HG02571 (cell line): Measurements from ENCODE around the gene HGD.
A peak's percentile ranks its signal among the peaks of the same experiment; 100 is the strongest.
"Not testable (repeated sequence)": the region's sequence is repeated elsewhere in the genome, so short reads cannot be mapped to it uniquely, and the experiment has no call there.

Experiments used
- ATAC-seq: cut with Tn5 transposase; IDR thresholded peaks from one replicate; pipeline ENCODE4 v1.9.1; 2021; ENCODE audit warnings: mild to moderate bottlenecking, moderate library complexity; ENCODE audit not compliant: unreplicated experiment

Gene HGD, protein sequence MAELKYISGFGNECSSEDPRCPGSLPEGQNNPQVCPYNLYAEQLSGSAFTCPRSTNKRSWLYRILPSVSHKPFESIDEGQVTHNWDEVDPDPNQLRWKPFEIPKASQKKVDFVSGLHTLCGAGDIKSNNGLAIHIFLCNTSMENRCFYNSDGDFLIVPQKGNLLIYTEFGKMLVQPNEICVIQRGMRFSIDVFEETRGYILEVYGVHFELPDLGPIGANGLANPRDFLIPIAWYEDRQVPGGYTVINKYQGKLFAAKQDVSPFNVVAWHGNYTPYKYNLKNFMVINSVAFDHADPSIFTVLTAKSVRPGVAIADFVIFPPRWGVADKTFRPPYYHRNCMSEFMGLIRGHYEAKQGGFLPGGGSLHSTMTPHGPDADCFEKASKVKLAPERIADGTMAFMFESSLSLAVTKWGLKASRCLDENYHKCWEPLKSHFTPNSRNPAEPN

DNA sequence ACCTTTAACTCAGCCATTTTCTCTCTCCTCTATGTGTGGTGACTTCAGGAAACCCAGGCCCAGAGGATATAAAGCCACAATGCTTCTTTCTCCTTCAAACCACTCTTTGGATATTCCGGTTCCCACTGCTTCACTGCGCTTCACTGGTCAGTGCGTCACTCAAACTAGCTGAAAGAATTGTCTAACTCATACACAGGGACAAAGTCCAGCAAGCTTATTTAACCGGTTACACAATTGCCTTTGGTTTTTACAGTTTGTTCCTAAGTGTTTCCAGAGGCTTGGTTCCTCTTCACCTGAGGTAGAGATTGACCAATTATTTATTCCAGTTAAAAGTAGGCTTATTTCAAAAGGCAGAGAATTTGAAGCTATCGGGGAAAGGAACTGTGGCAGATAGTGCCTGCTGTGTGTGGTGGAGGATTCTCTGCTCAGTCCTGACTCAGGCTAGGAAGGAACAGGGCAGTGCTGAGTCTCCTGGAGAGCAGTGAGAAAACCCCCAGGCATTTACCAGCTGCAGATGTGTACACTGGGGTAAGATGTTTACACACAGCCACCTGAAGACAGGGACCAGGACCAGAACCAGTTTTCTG is at the start of gene HGD:
Gene HGD, minus strand, starts transcription at position 145 of the 587 bp plus-strand sequence. Its CDS starts 128 bp downstream, at position 17.
- no peak for ATAC-seq

- no peak for ATAC-seq
Observed at GRCh38 chr3:120730576-120731542, 48.8 kb upstream of the HGD start.

DNA sequence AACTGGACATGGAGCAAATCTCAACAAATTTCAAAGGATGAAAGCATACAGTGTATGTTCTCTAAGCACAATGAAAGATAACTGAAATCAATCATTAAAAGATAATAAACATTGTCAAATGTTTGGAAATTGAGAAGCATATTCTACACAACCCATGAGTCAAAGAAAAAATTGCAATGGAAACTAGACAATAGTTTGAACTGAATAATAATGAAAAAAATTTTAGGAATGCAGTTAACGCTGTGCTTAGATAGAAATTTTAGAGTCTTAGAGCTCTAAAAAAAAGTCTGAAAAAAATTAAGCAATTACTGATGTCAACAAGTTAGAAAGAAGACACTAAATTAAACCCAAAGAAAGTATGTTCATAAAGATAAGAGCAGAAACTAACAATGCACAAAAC is 44.8 kb upstream of the HGD start:
- ATAC-seq: no peak

DNA sequence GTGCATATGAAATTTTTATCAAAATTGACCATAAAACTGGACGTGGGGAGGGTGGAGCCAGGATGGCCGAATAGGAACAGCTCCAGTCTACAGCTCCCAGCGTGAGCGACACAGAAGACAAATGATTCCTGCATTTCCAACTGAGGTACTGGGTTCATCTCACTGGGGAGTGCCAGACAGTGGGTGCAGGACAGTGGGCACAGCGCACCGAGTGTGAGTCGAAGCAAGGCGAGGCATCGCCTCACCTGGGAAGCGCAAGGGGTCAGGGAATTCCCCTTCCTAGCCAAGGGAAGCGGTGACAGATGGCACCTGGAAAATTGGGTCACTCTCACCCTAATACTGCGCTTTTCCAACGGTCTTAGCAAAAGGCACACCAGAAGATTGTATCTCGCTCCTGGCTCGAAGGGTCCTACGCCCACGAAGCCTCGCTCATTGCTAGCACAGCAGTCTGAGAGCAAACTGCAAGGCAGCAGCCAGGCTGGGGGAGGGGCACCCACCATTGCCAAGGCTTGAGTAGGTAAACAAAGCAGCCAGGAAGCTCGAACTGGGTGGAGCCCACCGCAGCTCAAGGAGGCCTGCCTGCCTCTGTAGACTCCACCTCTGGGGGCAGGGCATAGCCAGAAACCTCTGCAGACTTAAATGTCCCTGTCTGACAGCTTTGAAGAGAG is 37.3 kb upstream of the HGD start:
- ATAC-seq: not testable (repeated sequence)

DNA sequence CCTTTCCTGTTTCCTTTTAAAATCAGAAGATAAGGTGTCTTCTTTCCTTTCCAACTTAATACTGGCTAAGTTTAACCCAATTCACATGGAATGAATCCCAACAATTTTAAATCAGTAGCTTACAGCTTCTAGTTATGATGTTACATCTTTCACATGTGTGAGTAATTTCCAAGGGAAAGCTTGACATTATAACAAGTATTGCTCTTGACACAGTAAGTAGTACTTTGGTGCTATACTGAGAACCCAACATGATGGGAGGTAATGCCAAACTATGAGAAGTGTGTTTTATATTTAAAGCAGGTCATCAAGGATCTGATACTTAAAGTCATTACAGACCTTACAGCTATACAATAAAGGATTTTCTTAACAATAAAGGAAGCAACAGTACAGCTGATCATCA is 31.2 kb upstream of the HGD start:
- ATAC-seq: no peak

DNA sequence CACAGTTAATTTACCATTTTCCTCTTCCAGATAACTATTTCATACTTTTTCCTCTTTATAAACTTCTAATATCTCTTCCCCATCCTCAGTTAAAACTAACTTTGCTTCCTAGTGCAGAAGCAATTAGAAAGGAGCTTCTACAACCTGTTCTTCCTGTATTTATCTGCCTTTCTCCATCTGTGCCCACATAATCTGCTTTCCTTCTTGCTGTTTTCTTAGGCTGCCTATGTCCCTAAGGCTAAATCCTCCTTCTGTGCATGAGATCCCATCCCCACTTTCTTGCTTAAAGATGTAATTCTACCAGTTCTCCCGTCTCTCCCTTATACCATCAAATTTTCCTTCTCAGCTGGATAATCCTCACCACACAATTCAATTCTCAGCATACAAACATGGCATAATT is 28.3 kb upstream of the HGD start:
- ATAC-seq: no peak

DNA sequence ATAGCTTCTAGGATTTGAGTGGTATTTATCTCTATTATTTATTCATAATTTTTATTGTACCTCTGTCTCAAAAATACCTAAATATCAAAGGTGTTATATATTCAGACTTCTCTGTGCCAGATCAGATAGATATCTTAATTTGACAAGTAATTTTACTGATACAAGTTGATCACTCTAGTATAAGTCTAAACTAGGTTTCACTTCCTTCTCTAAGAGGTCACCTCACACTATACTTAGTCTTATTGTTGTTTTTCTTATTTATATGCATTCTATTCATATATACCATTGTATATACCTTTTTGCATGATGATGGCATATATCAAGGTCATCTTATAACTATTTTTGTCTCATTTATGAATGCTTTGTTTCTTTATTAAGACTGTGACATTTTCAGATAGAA is 26.4 kb upstream of the HGD start:
- ATAC-seq: no peak

GRCh38 chr3:120706950-120707349 is 24.9 kb upstream of the HGD start:
- ATAC-seq: no peak

- ATAC-seq: no peak
Observed at GRCh38 chr3:120705884-120706582, 24.0 kb upstream of the HGD start.

DNA sequence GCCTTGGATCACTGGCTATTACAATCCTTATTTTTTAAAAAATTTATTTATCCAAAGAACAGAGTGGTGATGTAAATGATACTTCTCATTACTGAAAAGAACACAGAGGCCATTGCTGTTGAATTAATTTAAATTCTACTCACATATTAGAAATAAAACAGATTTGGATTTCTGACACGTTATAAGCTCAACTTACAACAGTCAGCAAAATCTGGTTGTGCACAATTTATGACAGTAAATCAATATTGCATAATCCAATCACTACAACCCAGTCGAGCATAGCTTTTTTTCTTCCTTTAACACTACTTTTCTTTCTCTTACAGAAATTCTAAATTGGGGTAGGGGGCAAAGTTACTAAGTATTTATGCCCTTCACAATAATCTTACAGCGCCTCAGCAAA is 17.3 kb upstream of the HGD start:
- ATAC-seq: no peak

- ATAC-seq: no peak
Observed at GRCh38 chr3:120693439-120694171, 11.6 kb upstream of the HGD start.

- no peak for ATAC-seq
Observed at GRCh38 chr3:120689395-120689794, 7.4 kb upstream of the HGD start.

GRCh38 chr3:120688121-120688520 is 6.1 kb upstream of the HGD start:
- ATAC-seq: peak; percentile 99

DNA sequence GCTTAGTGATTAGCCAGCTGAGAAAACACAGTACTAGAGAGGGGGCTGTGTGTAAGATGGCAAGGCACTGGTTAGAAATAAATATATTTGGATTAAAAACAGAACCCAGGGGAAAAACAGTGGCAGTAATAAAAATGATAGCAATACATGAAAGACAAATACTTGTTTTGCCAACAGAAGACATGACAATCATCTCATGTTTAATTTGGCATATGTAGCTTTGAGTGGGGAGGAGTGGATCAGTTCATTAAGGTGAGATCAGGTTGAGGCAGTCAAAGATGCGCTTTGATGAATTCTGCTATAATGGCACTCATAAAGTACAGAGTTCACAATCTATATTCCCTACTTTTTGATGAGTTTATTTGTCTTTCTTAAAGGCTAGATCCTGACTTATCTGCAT is 3.4 kb upstream of the HGD start:
- no peak for ATAC-seq

- ATAC-seq: no peak
Observed at GRCh38 chr3:120684896-120685295, 2.9 kb upstream of the HGD start.

GRCh38 chr3:120683671-120684301 is 1.7 kb upstream of the HGD start:
- no peak for ATAC-seq

DNA sequence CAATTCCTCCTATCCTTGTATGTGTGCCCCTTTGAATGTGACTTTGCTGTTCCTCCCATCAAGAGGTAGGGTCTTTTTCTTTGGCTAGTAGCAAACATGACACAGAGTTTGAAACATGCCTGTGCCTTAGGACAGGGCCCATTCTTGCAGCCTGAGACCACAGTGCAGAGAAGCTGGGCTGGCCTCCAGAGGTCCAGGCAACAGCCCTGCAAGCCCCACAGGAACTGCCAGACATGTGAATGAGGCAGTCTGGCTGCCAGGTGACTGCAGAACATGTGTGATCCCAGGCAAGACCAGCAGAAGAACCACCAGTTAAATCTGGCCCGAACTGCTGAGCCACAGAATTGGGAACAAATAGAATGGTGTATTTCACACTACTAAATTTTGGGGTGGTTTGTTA is 1.2 kb upstream of the HGD start:
- no peak for ATAC-seq

DNA sequence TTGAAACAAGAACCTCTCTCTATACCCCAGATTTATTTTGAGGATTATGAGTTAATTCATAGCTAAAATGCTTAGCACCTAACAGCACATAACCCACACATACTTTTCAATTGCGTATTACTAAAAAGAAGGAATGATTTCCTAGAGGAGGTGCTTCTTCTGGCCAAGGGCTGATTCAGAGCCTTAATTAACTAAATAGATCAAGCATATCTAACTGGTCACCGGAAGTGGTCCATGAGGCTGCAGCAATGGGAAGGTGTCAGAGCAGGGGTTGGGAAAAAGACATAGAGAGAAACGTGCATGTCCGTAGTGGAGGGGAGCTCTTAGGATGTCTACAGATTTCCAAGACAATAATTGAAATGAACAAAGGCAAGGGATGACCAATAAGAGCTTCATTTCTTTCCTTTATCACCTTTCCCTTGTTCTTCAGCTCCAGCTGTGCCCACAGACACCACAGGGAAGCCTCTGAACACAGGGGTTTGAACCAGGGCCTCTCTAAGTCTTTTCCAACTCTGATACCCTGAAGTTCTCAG is 467 bp downstream of the HGD start:
- no peak for ATAC-seq

DNA sequence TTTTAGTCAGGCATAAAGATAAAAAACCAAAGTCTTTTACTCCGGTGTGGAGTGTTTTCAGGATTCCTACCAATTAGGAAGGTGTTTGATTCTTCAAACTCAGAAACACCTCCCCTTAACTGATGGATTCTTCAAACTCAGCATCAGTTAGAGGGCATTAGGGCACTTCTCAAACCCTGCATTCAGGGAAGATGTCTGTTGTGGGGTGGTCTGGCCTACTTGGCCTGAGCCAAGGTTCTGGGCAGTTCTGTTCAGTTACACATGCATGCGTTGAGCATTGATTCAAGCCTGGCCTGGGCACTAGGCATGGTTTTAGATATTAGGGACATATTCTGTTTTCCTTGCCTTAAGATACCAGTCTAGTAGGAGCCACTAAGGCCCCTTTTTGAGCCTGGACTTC is 1.0 kb downstream of the HGD start:
- no peak for ATAC-seq
